Endothelial cell of umbilical vein (primary cell): ENCODE measurements around the gene PAK5. TPM values are rescaled to one million over a fixed set of nuclear protein-coding genes. Genes with fewer than 3 reads are reported as not detected.

Experiments
- BruUV-seq: library from RNA; stranded (reverse); fragments of 400-500 nt; replicated peaks from 2 replicates; lab custom pipeline; 2021; lab: Mats Ljungman, UMichigan
- CTCF ChIA-PET: fragments of 300-600, 350-600 bp; sonication (Branson Sonifier 250); formaldehyde crosslinking; loops from one replicate; lab custom pipeline; 2021; ENCODE audit warnings: antibody characterized with exemption, inconsistent platforms; lab: Charles Lee
- POLR2A ChIA-PET: fragments of 300-600, 350-600 bp; sonication (Branson Sonifier 250); formaldehyde crosslinking; loops from one replicate; lab custom pipeline; 2021; ENCODE audit warnings: antibody characterized with exemption, inconsistent platforms; lab: Charles Lee
- DNase-seq: peaks from one replicate; pipeline ENCODE4 v3.0.0-alpha.2; 2011; ENCODE audit warnings: low read depth, low spot score
- FAIRE-seq: peaks from 2 replicates; lab custom pipeline; 2011; peaks lifted over from hg19 to GRCh38; lab: Jason Lieb, UNC
- H2AFZ ChIP-seq: 2 replicates; pipeline ENCODE4 v1.6.0; 2012; ENCODE audit warnings: low read depth, low read length, control low read depth, inconsistent platforms
- H3K27ac ChIP-seq: 2 replicates; pipeline ENCODE4 v1.5.1; 2011; ENCODE audit warnings: low read depth, mild to moderate bottlenecking, control low read depth, low read length, moderate library complexity; ENCODE audit not compliant: insufficient read depth
- H3K27me3 ChIP-seq, 2 experiments: 2 replicates each; pipeline versions ENCODE4 v1.6.0 to v1.6.1; 2011; ENCODE audit warnings: low read length in 2 of 2, mixed read lengths in 1 of 2; ENCODE audit not compliant: control insufficient read depth in 2 of 2, insufficient read depth in 2 of 2
- H3K36me3 ChIP-seq, 2 experiments: 2 replicates in 1 of 2; 3 replicates in 1 of 2; pipeline ENCODE4 v1.5.1; 2011; ENCODE audit warnings: low read length in 2 of 2, mild to moderate bottlenecking in 1 of 2, moderate library complexity in 1 of 2; ENCODE audit not compliant: control insufficient read depth in 2 of 2, insufficient read depth in 2 of 2; ENCODE audit errors: extremely low read depth in 1 of 2
- H3K4me1 ChIP-seq: 3 replicates; pipeline ENCODE4 v1.5.1; 2011; ENCODE audit warnings: mild to moderate bottlenecking, low read length; ENCODE audit not compliant: control insufficient read depth, insufficient read depth; ENCODE audit errors: extremely low read depth
- H3K4me2 ChIP-seq: 2 replicates; pipeline ENCODE4 v1.6.1; 2011; ENCODE audit warnings: low read length, control low read depth, mixed read lengths; ENCODE audit not compliant: insufficient read depth
- H3K4me3 ChIP-seq, 3 experiments: fragments of 200-600 bp in 1 of 3; sonication (generic), shearing (Covaris generic) in 1 of 3; replicated peaks in 1 of 3; 2 replicates each; pipeline ENCODE4 v1.5.1; 2011 to 2016; ENCODE audit warnings: control low read depth in 3 of 3, low read length in 3 of 3, mild to moderate bottlenecking in 2 of 3, inconsistent platforms in 1 of 3, low read depth in 1 of 3, moderate library complexity in 1 of 3; ENCODE audit not compliant: insufficient read depth in 1 of 3
- H3K79me2 ChIP-seq: 2 replicates; pipeline ENCODE4 v1.6.0; 2012; ENCODE audit warnings: low read length, inconsistent platforms; ENCODE audit not compliant: control insufficient read depth, insufficient read depth
- H3K9ac ChIP-seq: replicated peaks from 2 replicates; pipeline ENCODE3; 2011; ENCODE audit warnings: low read length, control low read depth; ENCODE audit not compliant: insufficient read depth; ENCODE audit errors: extremely low read depth
- H3K9me1 ChIP-seq: replicated peaks from 3 replicates; pipeline ENCODE4 v1.6.0; 2011; ENCODE audit warnings: mild to moderate bottlenecking, low read length; ENCODE audit not compliant: control insufficient read depth, insufficient read depth; ENCODE audit errors: extremely low read depth
- H3K9me3 ChIP-seq: replicated peaks from 2 replicates; pipeline ENCODE4 v1.5.1; 2012; ENCODE audit warnings: low read length, inconsistent platforms; ENCODE audit not compliant: control insufficient read depth, insufficient read depth
- H4K20me1 ChIP-seq: replicated peaks from 2 replicates; pipeline ENCODE3; 2011; ENCODE audit warnings: mild to moderate bottlenecking, low read length; ENCODE audit not compliant: control insufficient read depth, insufficient read depth; ENCODE audit errors: extremely low read depth
- EZH2 ChIP-seq: IDR thresholded peaks from 2 replicates; pipeline ENCODE4 v1.6.1; 2012; ENCODE audit warnings: borderline replicate concordance, low read depth, mild to moderate bottlenecking, moderate library complexity, low read length, inconsistent platforms; ENCODE audit not compliant: severe bottlenecking
- FOS ChIP-seq: IDR thresholded peaks from 2 replicates; pipeline ENCODE4 v1.6.1; 2011; ENCODE audit warnings: mild to moderate bottlenecking, low read length, moderate library complexity, borderline replicate concordance; ENCODE audit not compliant: insufficient read depth
- GATA2 ChIP-seq: IDR thresholded peaks from 2 replicates; pipeline ENCODE4 v1.7.0; 2011; ENCODE audit warnings: low read depth, mild to moderate bottlenecking, moderate library complexity, mixed read lengths, low read length; ENCODE audit not compliant: insufficient read length, insufficient read depth
- JUN ChIP-seq: IDR thresholded peaks from 2 replicates; pipeline ENCODE4 v1.6.1; 2011; ENCODE audit warnings: borderline replicate concordance, low read depth; ENCODE audit not compliant: insufficient read length, insufficient read depth
- MAX ChIP-seq: IDR thresholded peaks from 2 replicates; pipeline ENCODE4 v1.6.1; 2011; ENCODE audit not compliant: insufficient read depth, insufficient read length
- MYC ChIP-seq: IDR thresholded peaks from one replicate; pipeline ENCODE4 v1.6.1; 2011; ENCODE audit warnings: mild to moderate bottlenecking, low read depth, low read length
- POLR2A ChIP-seq: IDR thresholded peaks from 2 replicates; pipeline ENCODE4 v1.6.1; 2012; ENCODE audit warnings: low read depth, mild to moderate bottlenecking, control low read depth, low read length
- POLR2AphosphoS5 ChIP-seq: IDR thresholded peaks from 2 replicates; pipeline ENCODE4 v1.6.1; 2012; ENCODE audit warnings: low read depth, mild to moderate bottlenecking, control low read depth, low read length, moderate library complexity; ENCODE audit not compliant: insufficient read depth
- dilution Hi-C: fragments of 300-500 bp; cut with MboI; formaldehyde crosslinking; loops from one replicate; pipeline ENCODE4 v1.15.0; 2019; ENCODE audit warnings: low sequenced_read_pairs; ENCODE audit not compliant: extremely low pct_ligation_motif_present
- intact Hi-C: fragments of 100-400 bp; cut with micrococcal nuclease; formaldehyde crosslinking; loops from one replicate; pipeline ENCODE4 v1.10.0; 2022
- polyA plus RNA-seq, 4 experiments: library from polyadenylated mRNA; depleted of rRNA in 3 of 4; stranded (reverse) in 3 of 4; unstranded in 1 of 4; fragments of >200 nt; gene quantifications; 2 replicates each; pipeline versions ENCODE4 v1.2.1 to v1.2.3, GENCODE V29; 2011 to 2012; ENCODE audit warnings: missing spikeins in 1 of 4
- total RNA-seq: library from RNA; stranded (reverse); gene quantifications from 2 replicates; pipeline ENCODE4 v1.2.3, GENCODE V29; 2021
- TF ChIP-seq, protein P1 (sequence below), 2 donors: IDR thresholded peaks; 1 replicate in 1 of 2; 2 replicates in 1 of 2; pipeline ENCODE4 v1.5.1; 2011; ENCODE audit warnings: low read length in 2 of 2, mild to moderate bottlenecking in 2 of 2, moderate library complexity in 2 of 2, control low read depth in 1 of 2, inconsistent platforms in 1 of 2, low read depth in 1 of 2; ENCODE audit not compliant: insufficient read depth in 1 of 2; ENCODE audit errors: extremely low read depth in 1 of 2

Gene PAK5
- total and polyA plus RNA-seq, 2 donors (not counting 3 experiments of a cell fraction or from before 2014, with no cell fraction given): not detected

DNA sequence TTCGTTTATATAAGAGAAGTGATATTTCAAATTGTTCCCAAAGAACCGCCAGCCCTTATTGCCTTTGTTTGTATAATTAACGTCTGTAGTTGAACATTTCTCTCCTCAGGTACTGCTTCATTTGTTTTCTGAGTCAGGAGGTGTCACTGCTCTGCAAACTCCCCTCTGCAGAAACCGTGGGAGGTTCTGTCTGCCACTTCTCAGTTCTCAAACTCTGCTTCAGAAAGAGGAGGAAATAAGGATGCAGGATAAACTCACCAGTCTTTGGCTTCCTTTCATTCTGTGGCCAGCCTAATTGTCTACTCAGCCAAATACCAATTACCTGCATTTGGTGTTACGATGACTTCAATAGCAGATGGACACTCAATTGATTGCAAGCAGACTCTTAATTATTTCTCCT is 149.8 kb downstream of the PAK5 start:
- Histone ChIP-seq H4K20me1 (no peaks in the 10 kb centered on the region), H3K79me2 (no peaks in the 10 kb centered on the region), H3K9me3 (no peaks in the 10 kb centered on the region), H3K4me3 (no peak overlapping the region), H3K4me1 (no peaks in the 10 kb centered on the region), H3K27ac (no peak overlapping the region), H3K4me2 (no peak overlapping the region), H3K9me1 (no peaks in the 10 kb centered on the region), H2AFZ (no peak overlapping the region), H3K36me3 (no peaks in the 10 kb centered on the region), H3K27me3 (no peaks in the 10 kb centered on the region), H3K9ac (no peak overlapping the region)
- no peak for FAIRE-seq
- POLR2A ChIA-PET: no interaction called here
- TF ChIP-seq EZH2 (no peak), FOS (no peak), POLR2A (no peak), JUN (no peak), GATA2 (no peak), POLR2AphosphoS5 (no peak), MAX (no peak), MYC (no peak)
- TF ChIP-seq, protein P1, sequence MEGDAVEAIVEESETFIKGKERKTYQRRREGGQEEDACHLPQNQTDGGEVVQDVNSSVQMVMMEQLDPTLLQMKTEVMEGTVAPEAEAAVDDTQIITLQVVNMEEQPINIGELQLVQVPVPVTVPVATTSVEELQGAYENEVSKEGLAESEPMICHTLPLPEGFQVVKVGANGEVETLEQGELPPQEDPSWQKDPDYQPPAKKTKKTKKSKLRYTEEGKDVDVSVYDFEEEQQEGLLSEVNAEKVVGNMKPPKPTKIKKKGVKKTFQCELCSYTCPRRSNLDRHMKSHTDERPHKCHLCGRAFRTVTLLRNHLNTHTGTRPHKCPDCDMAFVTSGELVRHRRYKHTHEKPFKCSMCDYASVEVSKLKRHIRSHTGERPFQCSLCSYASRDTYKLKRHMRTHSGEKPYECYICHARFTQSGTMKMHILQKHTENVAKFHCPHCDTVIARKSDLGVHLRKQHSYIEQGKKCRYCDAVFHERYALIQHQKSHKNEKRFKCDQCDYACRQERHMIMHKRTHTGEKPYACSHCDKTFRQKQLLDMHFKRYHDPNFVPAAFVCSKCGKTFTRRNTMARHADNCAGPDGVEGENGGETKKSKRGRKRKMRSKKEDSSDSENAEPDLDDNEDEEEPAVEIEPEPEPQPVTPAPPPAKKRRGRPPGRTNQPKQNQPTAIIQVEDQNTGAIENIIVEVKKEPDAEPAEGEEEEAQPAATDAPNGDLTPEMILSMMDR (IDR thresholded peaks at IDR 0.05; ENCODE audit: extremely low read depth in 1 of 2, insufficient read depth in 1 of 2, low read depth in 1 of 2, low read length in 2 of 2): no peak
- dilution Hi-C loops: no loop called here
- BruUV-seq: no TSS peak
- no peak for DNase-seq
- intact Hi-C loops: no loop called here
- CTCF ChIA-PET: no interaction called here
